GM18526 (cell line): Measurements from ENCODE around the gene CENPX.

ENCODE experiments used
- POLR2A ChIP-seq: IDR thresholded peaks from 3 replicates; pipeline ENCODE4 v1.6.1; 2011; ENCODE audit not compliant: insufficient read length; ENCODE audit errors: extremely low read depth

CENPX gene

DNA sequence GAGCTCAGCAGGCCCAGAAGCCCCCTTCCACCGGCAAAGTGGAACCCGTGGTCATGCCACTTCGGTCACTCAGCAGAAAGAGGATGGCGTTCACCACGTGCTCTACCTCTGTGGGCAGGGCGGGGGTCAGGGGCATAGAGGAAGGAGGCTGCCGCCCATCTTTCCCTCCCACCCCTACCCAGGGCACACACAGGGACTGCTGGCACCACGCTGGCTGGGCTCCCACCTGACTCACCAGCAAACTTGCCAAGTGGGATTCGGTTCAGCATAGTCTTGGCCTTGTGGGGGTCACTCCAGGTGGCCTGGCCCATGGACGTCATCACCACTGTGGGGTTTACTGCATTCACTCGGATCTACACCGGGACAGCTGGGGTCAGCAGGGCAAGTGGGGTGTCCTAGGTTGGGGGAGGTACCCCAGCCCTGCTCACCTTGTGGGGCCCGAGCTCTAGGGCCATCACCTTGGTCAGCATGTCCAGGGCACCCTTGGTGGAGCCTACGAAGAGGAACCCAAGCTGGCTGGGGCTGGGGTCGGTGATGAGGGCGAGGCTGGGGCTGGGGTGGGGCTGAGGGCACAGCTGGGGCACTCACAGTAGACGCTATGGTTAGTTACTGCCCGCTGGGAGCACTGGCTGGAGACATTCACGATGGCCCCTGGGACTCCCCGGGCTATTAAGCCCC lies 13.4 kb upstream of the CENPX start:
- TF ChIP-seq POLR2A = no peak

GRCh38 chr17:82035488-82035887 lies 12.8 kb upstream of the CENPX start:
- TF ChIP-seq POLR2A = no peak

DNA sequence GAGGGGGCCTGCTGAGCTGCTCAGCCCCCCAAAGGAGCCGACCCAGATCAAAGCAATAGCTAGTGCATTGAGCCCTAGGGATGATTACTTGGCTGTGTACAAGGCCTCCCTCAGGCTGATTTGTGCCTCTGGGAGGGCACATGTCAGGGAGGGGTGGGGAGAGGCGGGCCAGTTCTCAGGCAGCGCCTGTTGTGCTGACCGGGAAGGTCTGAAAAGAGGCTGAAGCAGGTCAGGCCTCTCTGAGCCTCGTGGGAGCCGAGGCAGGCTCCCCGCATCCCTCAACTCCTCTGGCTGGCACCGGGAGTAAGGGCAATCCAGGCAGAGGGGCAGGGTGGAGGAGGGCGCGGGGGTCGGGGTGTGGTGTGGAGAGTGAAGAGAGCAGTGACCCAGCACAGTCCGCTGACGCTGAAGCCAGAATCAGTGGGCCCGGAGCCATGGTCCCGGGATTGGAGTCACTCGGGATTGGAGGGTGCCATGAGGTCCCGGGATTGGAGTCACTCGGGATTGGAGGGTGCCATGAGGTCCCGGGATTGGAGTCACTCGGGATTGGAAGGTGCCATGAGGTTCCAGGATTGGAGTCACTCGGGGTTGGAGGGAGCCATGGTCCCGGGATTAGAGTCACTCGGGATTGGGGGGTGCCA lies 11.8 kb upstream of the CENPX start:
- no peak for TF ChIP-seq POLR2A

- TF ChIP-seq POLR2A = no peak
Observed at GRCh38 chr17:82033359-82034085, 10.8 kb upstream of the CENPX start.

DNA sequence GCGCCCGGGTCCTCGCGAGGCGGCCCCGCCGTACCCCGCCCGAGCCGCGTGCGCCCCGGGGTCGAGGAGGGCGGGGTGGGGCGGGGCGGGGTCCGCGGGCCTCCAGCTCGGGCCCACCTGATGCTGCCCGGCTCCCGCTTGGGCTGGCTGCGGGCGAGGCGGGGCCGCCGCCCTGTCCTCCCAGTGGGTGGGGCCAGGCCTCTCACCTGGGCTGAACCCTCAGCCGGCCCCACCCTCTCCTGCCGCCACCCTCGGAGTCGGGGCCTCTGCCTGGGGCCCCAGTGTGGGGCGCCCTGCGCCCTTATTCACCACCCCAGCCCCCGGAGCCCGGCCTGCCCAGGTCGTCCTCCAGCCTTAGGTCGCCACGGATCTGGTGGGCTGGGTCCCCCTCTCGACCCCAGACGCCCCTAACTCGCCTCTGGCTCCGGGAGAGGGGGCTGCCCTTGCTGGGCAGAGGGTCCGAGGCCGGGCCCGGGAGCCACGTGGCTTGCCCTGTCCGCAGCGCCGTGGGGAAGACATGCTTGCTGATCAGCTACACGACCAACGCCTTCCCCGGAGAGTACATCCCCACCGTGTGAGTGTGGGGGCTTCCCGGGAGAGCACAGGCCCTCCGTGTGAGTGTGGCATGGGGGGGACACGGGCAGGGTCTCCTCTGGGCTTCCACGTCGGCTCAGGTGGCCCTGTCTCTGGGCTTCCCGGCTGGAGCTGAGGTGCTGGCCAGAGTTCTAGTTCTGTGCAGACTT lies 9.4 kb upstream of the CENPX start:
- TF ChIP-seq POLR2A = no peak

DNA sequence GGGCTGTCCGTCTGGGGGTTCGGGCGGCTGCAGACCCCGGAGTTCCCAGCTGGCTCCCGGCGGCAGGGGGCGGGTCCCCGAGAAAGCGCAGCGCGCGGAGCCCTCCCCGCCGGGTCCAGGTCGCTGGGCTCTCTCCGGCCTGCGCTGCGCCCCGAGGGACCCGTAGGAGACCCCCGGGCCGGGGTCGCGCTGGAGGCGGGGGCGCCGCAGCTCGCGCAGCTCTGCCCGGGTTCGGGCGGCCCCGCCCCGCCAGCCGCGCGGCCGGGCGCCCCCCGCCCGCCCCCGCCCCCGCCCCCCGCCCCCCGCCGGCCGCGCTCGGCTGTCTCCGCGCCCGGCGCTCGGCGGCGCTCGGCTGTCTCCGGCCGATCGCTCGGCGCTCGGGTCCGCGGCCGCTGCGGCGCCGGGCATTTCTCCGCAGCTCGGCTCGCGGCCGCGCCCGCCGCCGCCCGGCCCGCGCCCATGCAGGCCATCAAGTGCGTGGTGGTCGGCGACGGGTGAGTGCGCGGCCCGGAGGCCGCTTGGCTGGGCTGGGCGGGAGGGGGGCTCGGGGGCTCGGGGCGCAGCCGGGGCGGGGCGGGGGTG lies 8.7 kb upstream of the CENPX start, which contains the start of gene RAC3:
TSS of gene RAC3 (plus strand) at position 376 of the 582 bp plus-strand sequence. CDS start at position 460, 84 bp downstream.
- no peak for TF ChIP-seq POLR2A

GRCh38 chr17:82030470-82031302 lies 8.0 kb upstream of the CENPX start:
- no peak for TF ChIP-seq POLR2A

GRCh38 chr17:82029990-82030469 lies 7.4 kb upstream of the CENPX start:
- TF ChIP-seq POLR2A = no peak

DNA sequence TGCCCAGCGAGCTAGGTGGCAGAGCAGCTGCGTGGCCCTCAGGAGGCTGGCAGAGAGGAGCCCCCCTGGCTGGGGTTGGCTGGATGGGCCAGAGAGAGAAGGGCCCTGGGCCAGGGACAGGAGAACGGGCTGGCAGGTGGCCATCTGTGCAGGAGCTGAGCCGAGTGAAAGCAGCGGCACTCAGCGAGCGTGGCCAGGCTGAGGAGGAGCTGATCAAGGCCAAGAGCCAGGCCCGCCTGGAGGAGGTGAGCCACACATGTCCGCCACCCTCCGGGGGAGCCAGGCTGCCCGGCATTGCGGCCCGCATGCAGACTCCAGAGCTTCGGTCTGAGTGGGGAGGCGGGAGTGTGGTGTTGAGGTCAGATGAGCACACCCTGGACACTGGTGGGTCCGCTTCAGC lies 6.7 kb upstream of the CENPX start:
- no peak for TF ChIP-seq POLR2A

DNA sequence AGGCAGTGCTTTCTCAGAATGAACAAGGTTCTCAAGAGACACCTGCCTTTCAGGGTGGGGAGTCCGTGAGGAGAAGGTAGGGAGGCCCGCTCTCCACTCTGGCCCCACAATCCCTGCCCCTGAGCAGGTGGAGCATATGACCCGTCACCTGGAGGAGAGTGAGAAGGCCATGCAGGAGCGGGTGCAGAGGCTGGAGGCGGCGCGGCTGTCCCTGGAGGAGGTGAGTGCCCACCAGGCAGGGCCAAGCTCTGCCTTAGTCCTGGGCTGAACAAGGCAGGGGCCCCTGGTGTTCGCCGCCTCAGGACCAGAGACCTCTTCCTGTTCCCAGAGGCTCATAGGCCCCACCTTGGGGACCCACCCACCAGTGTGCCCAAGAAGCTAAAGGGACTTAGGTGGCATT lies 6.3 kb upstream of the CENPX start:
- no peak for TF ChIP-seq POLR2A

GRCh38 chr17:82028246-82028645 lies 5.6 kb upstream of the CENPX start:
- TF ChIP-seq POLR2A = no peak

GRCh38 chr17:82025401-82026107 lies 2.9 kb upstream of the CENPX start:
- no peak for TF ChIP-seq POLR2A

- TF ChIP-seq POLR2A = no peak
Observed at GRCh38 chr17:82024859-82025258, 2.2 kb upstream of the CENPX start.
